Left ventricle myocardium inferior (tissue), 1 donor: Measurements from ENCODE around the gene SCO1. TPM values are rescaled to one million over a fixed set of nuclear protein-coding genes. Genes with fewer than 3 reads are reported as not detected.

Experiments
- DNase-seq: peaks from one replicate; pipeline ENCODE4 v3.0.0-alpha.2; 2020
- H3K27ac ChIP-seq: fragments of 200-600 bp; replicated peaks from 2 replicates; pipeline ENCODE4 v1.8.0; 2021
- H3K27me3 ChIP-seq: fragments of 200-600 bp; 2 replicates; pipeline ENCODE4 v1.8.0; 2021; ENCODE audit warnings: low read depth
- H3K36me3 ChIP-seq: fragments of 200-600 bp; 2 replicates; pipeline ENCODE4 v1.8.0; 2021
- H3K4me1 ChIP-seq: fragments of 200-600 bp; 2 replicates; pipeline ENCODE4 v1.8.0; 2021
- H3K4me3 ChIP-seq: fragments of 200-600 bp; 2 replicates; pipeline ENCODE4 v1.8.0; 2021; ENCODE audit warnings: mild to moderate bottlenecking, moderate library complexity
- H3K9me3 ChIP-seq: fragments of 200-600 bp; replicated peaks from 2 replicates; pipeline ENCODE4 v1.8.0; 2021
- CTCF ChIP-seq: fragments of 200-600 bp; IDR thresholded peaks from 2 replicates; pipeline ENCODE4 v1.8.0; 2021; ENCODE audit warnings: antibody characterized with exemption, mild to moderate bottlenecking, borderline replicate concordance
- intact Hi-C: fragments of 100-400 bp; cut with micrococcal nuclease; formaldehyde crosslinking; loops from one replicate; pipeline ENCODE4 v1.11.0; 2022
- total RNA-seq: library from RNA; stranded (reverse); fragmentation: NEBNext Ultra II Directional; extraction: Animal tissue kit (Norgen Biotek cat#: 25700); gene quantifications from one replicate; pipeline ENCODE4 v1.2.1, GENCODE V29; 2021
- donor health status: DM: no; HTN: yes; CAD: no; lungs with severe emphysema.

Gene SCO1
- total RNA-seq, 1 donor from 2014 or later, result 36.8 TPM

GRCh38 chr17:10626390-10626789 is 70.9 kb downstream of the SCO1 start:
- Histone ChIP-seq H3K27ac (no peak overlapping the region), H3K27me3 (peaks cover 7% of the 10 kb centered on the region), H3K9me3 (no peaks in the 10 kb centered on the region), H3K4me1 (no peaks in the 10 kb centered on the region), H3K4me3 (no peak overlapping the region), H3K36me3 (peaks cover 7% of the 10 kb centered on the region)
- no peak for TF ChIP-seq CTCF
- DNase-seq, result no peak
- intact Hi-C loops, result no loop called here

GRCh38 chr17:10624969-10625368 is 72.4 kb downstream of the SCO1 start:
- Histone ChIP-seq H3K36me3 (peaks cover 7% of the 10 kb centered on the region), H3K9me3 (no peaks in the 10 kb centered on the region), H3K27ac (no peak overlapping the region), H3K4me3 (no peak overlapping the region), H3K4me1 (no peaks in the 10 kb centered on the region), H3K27me3 (peaks cover 16% of the 10 kb centered on the region)
- no peak for TF ChIP-seq CTCF
- intact Hi-C loops, result no loop called here
- DNase-seq, result no peak

- H3K9me3 ChIP-seq, result no peaks in the 10 kb centered on the region
- H3K4me3 ChIP-seq, result no peak overlapping the region
- no peak overlapping the region for H3K27ac ChIP-seq
- intact Hi-C loops, result no loop called here
- no peaks in the 10 kb centered on the region for H3K36me3 ChIP-seq
- no peaks in the 10 kb centered on the region for H3K4me1 ChIP-seq
- peaks cover 20% of the 10 kb centered on the region for H3K27me3 ChIP-seq
- no peak for DNase-seq
- no peak for TF ChIP-seq CTCF
Measured at GRCh38 chr17:10623737-10624338, 73.5 kb downstream of the SCO1 start.

GRCh38 chr17:10622617-10623485 is 74.5 kb downstream of the SCO1 start:
- H3K4me1 ChIP-seq, result no peaks in the 10 kb centered on the region
- TF ChIP-seq CTCF, result no peak
- no peaks in the 10 kb centered on the region for H3K9me3 ChIP-seq
- no peak overlapping the region for H3K27ac ChIP-seq
- no peak for DNase-seq
- H3K4me3 ChIP-seq, result no peak overlapping the region
- no peaks in the 10 kb centered on the region for H3K36me3 ChIP-seq
- intact Hi-C loops, result no loop called here
- peaks cover 20% of the 10 kb centered on the region for H3K27me3 ChIP-seq

Other genes starting within 250 kb of the SCO1 start
- gene MYH4, start 228.0 kb downstream of the SCO1 start, total RNA-seq, result not detected
- 0.14 TPM for gene MYH1, start 179.0 kb downstream of the SCO1 start, total RNA-seq
- gene MYH2, start 147.9 kb downstream of the SCO1 start, total RNA-seq, result 0.33 TPM
- 0.88 TPM for gene MYH3, start 40.2 kb downstream of the SCO1 start, total RNA-seq
- gene ADPRM, start 61 bp upstream of the SCO1 start, total RNA-seq, result 4.2 TPM
- gene TMEM220, start 32.5 kb upstream of the SCO1 start, total RNA-seq, result 6.4 TPM
- gene TMEM238L, start 106.6 kb upstream of the SCO1 start, total RNA-seq, result not detected
- not detected for gene PIRT, start 140.6 kb upstream of the SCO1 start, total RNA-seq